ENCODE results near the gene METTL16. TPM values are rescaled to one million over a fixed set of nuclear protein-coding genes. Genes with fewer than 3 reads are reported as not detected.
"Not testable (repeated sequence)": the region's sequence is repeated elsewhere in the genome, so short reads cannot be mapped to it uniquely, and the experiment has no call there.

Gene METTL16
- total RNA-seq, 2 donors from 2014 or later = 46.6 to 47.9 TPM

DNA sequence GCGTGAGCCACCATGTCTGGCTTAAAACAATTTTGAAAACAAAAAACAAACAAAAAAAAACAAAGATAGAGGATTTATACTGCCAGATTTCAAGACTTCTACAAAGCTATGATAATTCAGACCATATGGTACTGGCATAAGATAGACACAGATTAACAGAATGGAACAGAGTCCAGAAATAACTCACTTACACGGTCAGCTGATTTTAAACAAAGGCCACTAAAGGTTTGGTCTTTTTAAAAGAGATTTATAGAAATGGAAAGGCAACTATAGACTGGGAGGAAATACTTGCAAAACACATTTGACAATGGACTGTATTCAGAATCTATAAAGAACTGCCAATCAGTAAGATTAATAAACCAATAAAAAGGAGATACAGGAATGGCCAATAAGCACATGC lies 62.2 kb downstream of the METTL16 start:
- Histone ChIP-seq H3K9me3 (no peaks in the 10 kb centered on the region), H3K27me3 (replicated peaks; ENCODE audit: insufficient read depth) (no peaks in the 10 kb centered on the region), H3K4me3 (no peak overlapping the region), H3K36me3 (no peaks in the 10 kb centered on the region), H3K4me1 (replicated peaks) (no peaks in the 10 kb centered on the region), H3K27ac (no peak overlapping the region)
- WGBS = 83% methylated on average over 2 of the region's 2 CpGs
- DNase-seq (ENCODE audit: low spot score) = no peak
- TF ChIP-seq POLR2A (IDR thresholded peaks at IDR 0.05) (no peak), POLR2AphosphoS5 (IDR thresholded peaks at IDR 0.05) (no peak)
- TF ChIP-seq, protein P1, sequence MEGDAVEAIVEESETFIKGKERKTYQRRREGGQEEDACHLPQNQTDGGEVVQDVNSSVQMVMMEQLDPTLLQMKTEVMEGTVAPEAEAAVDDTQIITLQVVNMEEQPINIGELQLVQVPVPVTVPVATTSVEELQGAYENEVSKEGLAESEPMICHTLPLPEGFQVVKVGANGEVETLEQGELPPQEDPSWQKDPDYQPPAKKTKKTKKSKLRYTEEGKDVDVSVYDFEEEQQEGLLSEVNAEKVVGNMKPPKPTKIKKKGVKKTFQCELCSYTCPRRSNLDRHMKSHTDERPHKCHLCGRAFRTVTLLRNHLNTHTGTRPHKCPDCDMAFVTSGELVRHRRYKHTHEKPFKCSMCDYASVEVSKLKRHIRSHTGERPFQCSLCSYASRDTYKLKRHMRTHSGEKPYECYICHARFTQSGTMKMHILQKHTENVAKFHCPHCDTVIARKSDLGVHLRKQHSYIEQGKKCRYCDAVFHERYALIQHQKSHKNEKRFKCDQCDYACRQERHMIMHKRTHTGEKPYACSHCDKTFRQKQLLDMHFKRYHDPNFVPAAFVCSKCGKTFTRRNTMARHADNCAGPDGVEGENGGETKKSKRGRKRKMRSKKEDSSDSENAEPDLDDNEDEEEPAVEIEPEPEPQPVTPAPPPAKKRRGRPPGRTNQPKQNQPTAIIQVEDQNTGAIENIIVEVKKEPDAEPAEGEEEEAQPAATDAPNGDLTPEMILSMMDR (IDR thresholded peaks at IDR 0.05) = no peak
- intact Hi-C loops (cut with DNase I) = no loop called here

DNA sequence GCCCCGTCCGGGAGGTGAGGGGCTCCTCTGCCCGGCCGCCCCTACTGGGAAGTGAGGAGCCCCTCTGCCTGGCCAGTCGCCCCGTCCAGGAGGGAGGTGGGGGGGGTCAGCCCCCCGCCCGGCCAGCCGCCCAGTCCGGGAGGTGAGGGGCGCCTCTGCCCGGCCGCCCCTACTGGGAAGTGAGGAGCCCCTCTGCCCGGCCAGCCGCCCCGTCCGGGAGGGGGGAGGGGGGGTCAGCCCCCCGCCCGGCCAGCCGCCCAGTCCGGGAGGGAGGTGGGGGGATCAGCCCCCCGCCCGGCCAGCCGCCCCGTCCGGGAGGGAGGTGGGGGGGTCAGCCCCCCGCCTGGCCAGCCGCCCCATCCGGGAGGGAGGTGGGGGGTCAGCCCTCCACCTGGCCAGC lies 64.2 kb downstream of the METTL16 start:
- H3K4me3 ChIP-seq; intact Hi-C loops (cut with DNase I); H3K36me3 ChIP-seq; H3K9me3 ChIP-seq; H3K27me3 ChIP-seq (replicated peaks; ENCODE audit: insufficient read depth); H3K27ac ChIP-seq; DNase-seq (ENCODE audit: low spot score); H3K4me1 ChIP-seq (replicated peaks): not testable (repeated sequence)
- no CpG with 5 or more reads among the region's 29 CpGs for WGBS

GRCh38 chr17:2445638-2446037 lies 66.0 kb downstream of the METTL16 start:
- intact Hi-C loops (cut with DNase I) = no loop called here
- Histone ChIP-seq H3K27me3 (replicated peaks; ENCODE audit: insufficient read depth) (no peaks in the 10 kb centered on the region), H3K36me3 (no peaks in the 10 kb centered on the region), H3K4me3 (no peak overlapping the region), H3K4me1 (replicated peaks) (no peaks in the 10 kb centered on the region), H3K27ac (no peak overlapping the region), H3K9me3 (no peaks in the 10 kb centered on the region)
- DNase-seq (ENCODE audit: low spot score) = no peak
- TF ChIP-seq, protein P1 (IDR thresholded peaks at IDR 0.05) = no peak
- TF ChIP-seq POLR2A (IDR thresholded peaks at IDR 0.05) = no peak
- TF ChIP-seq POLR2AphosphoS5 (IDR thresholded peaks at IDR 0.05) = no peak
- WGBS = 97% methylated on average over 1 of the region's 1 CpG

GRCh38 chr17:2444382-2444781 lies 67.3 kb downstream of the METTL16 start:
- no peaks in the 10 kb centered on the region for H3K27me3 ChIP-seq (replicated peaks; ENCODE audit: insufficient read depth)
- H3K27ac ChIP-seq = no peak overlapping the region
- intact Hi-C loops (cut with DNase I) = no loop called here
- 98% methylated on average over 8 of the region's 8 CpGs for WGBS
- DNase-seq (ENCODE audit: low spot score) = no peak
- no peaks in the 10 kb centered on the region for H3K4me1 ChIP-seq (replicated peaks)
- H3K9me3 ChIP-seq = no peaks in the 10 kb centered on the region
- no peak overlapping the region for H3K4me3 ChIP-seq
- no peaks in the 10 kb centered on the region for H3K36me3 ChIP-seq
- TF ChIP-seq POLR2AphosphoS5 (IDR thresholded peaks at IDR 0.05) (no peak), POLR2A (IDR thresholded peaks at IDR 0.05) (no peak)
- TF ChIP-seq, protein P1 (IDR thresholded peaks at IDR 0.05) = no peak

- no peaks in the 10 kb centered on the region for H3K9me3 ChIP-seq
- no peaks in the 10 kb centered on the region for H3K4me1 ChIP-seq (replicated peaks)
- no peak overlapping the region for H3K4me3 ChIP-seq
- 46% methylated on average over 3 of the region's 3 CpGs for WGBS
- no peak for DNase-seq (ENCODE audit: low spot score)
- H3K36me3 ChIP-seq = peaks cover 0 to 8% of the 10 kb centered on the region in 2 donors
- TF ChIP-seq POLR2AphosphoS5 (IDR thresholded peaks at IDR 0.05) = no peak
- no peak for TF ChIP-seq POLR2A (IDR thresholded peaks at IDR 0.05)
- TF ChIP-seq, protein P1 (IDR thresholded peaks at IDR 0.05) = no peak
- no peak overlapping the region for H3K27ac ChIP-seq
- intact Hi-C loops (cut with DNase I) = no loop called here
- no peaks in the 10 kb centered on the region for H3K27me3 ChIP-seq (replicated peaks; ENCODE audit: insufficient read depth)
Measured at GRCh38 chr17:2442166-2442565, 69.5 kb downstream of the METTL16 start.

Measured in prostate gland (tissue), 2 donors.